ENCODE data around the gene MPV17.

DNA sequence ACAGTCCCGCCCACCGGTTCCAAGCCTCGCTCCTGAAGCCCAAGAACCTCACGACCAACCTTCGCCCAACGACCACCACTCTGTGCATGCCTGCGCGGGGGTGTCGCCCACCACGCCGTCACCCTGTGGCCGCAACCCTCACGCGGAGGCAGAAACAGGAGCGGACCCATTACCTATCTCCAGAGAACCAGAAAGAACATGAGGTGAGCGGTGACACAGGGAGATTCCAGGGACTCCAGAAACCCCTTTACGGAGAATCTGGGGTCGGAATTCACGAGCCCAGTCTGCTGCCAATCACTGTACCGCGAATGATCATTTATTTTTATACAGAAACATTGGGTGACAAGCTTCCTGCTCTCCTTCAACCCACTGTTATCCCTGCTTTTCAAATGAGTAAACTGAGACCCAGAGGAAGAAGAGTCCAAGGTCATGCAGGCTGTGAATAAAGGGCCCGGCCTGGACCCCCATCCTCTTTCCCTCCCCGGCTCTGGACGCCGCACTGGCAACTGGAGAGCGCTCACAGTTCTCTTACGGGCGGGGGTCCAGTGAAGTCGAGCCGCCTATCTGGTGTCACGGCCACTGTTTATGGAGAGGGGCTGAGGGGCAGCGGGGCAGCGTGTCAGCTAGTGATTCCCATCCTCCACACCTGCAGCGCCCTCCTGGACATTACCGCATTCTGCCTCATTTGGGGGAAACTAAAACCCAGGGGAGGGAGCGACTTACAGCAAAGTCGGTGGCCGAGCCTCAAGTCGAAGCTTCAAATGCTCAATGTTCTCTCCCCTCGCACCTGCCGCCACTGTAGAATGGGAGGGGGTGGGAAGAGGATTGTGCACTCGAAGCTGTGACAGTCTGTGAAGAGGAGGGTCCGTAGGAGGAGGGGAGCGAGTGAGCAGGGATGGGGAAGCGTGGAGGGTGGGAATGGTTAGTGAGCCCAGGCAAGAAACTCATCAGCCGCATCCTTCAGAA is 59.3 kb downstream of the MPV17 start:
- TF ChIP-seq, protein P1, sequence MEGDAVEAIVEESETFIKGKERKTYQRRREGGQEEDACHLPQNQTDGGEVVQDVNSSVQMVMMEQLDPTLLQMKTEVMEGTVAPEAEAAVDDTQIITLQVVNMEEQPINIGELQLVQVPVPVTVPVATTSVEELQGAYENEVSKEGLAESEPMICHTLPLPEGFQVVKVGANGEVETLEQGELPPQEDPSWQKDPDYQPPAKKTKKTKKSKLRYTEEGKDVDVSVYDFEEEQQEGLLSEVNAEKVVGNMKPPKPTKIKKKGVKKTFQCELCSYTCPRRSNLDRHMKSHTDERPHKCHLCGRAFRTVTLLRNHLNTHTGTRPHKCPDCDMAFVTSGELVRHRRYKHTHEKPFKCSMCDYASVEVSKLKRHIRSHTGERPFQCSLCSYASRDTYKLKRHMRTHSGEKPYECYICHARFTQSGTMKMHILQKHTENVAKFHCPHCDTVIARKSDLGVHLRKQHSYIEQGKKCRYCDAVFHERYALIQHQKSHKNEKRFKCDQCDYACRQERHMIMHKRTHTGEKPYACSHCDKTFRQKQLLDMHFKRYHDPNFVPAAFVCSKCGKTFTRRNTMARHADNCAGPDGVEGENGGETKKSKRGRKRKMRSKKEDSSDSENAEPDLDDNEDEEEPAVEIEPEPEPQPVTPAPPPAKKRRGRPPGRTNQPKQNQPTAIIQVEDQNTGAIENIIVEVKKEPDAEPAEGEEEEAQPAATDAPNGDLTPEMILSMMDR (IDR thresholded peaks at IDR 0.05), result no peak
- no peak for TF ChIP-seq POLR2A (IDR thresholded peaks at IDR 0.05)

Measured in body of pancreas (tissue), 4 donors.